HG02973 (cell line): ENCODE data around the gene NPR1.
"Not testable (repeated sequence)": the region's sequence is repeated elsewhere in the genome, so short reads cannot be mapped to it uniquely, and the experiment has no call there.

Source experiments
- ATAC-seq: cut with Tn5 transposase; IDR thresholded peaks from one replicate; pipeline ENCODE4 v1.9.1; 2021; ENCODE audit warnings: moderate library complexity; ENCODE audit not compliant: unreplicated experiment

Gene NPR1

GRCh38 chr1:153723687-153724086 is 45.2 kb downstream of the NPR1 start:
- no peak for ATAC-seq

GRCh38 chr1:153724634-153725033 is 46.1 kb downstream of the NPR1 start:
- not testable (repeated sequence) for ATAC-seq

GRCh38 chr1:153727463-153728304 is 49.2 kb downstream of the NPR1 start, which contains the start of gene INTS3:
Gene INTS3, plus strand, starts transcription at chr1:153728050. Its CDS starts 585 bp downstream, at chr1:153728635.
- peak; percentile 95 for ATAC-seq

DNA sequence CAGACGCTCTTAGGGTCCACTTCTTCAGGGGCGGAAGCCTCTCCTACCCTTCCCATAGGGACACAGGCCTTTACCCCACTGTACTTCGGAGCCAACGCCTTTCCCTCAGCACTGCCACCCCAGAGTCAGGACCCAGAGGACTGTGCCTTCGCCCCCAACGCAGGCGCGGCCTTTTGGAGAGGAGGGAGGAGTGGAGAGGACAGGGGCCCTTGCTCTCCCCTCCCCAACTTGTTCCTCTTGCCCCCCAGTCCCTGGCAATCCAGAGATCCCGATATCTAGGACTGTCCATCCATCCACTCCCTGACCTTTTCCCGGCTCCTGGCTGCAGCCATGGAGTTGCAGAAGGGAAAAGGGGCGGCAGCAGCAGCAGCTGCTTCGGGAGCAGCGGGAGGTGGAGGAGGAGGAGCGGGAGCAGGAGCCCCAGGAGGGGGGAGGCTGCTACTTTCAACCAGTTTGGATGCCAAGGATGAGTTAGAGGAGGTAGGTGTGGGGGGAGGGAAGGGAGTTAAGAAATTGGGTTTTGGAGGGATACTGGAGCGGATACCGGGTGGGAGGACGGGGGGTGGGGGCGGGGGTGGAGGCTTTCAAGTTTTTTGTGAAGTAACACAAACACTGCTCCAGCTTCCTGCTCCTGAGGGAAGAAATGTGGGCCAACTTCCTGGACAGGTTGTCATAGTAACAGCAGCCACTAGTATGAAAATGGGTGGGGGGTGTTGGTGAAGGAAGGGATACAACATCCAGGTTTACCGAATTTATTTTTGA is 50.0 kb downstream of the NPR1 start:
- ATAC-seq, result no peak

- no peak for ATAC-seq
Measured at GRCh38 chr1:153730468-153730988, 52.0 kb downstream of the NPR1 start.

DNA sequence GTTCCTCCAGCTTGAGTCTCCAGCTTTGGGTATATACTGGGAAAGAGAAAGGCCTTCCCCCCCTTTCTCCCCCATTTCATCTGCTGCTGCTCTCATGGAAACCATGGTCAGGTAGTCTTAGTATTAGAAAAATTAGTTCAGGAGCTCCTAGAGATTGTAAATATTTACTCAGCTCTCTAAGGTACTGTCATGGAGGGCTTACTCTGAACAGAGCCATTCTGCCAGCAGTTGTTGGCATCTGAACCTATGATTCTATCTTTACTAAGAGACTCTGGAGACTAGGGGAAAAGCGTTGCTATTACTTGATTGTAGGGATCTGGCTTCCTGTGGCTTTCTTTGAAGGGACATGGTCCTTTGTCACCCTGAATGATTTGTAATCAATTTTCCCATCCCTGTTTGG is 55.5 kb downstream of the NPR1 start:
- no peak for ATAC-seq

- no peak for ATAC-seq
Measured at GRCh38 chr1:153734396-153735089, 56.1 kb downstream of the NPR1 start.

DNA sequence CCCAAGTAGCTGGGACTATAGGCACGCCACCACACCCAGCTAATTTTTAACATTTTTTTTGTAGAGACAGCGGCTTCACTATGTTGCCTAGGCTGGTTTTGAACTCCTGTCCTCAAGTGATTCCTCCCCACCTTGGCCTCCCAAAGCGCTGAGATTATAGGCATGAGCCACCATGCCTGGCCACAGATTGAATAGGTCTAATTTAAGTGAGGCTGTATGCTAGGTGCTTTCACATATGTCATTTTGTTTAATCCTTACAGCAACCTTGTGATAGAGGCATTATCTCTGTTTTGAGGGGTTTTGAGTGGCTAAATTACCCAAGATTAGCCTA is 56.6 kb downstream of the NPR1 start:
- no peak for ATAC-seq

- no peak for ATAC-seq
Measured at GRCh38 chr1:153741986-153742385, 63.5 kb downstream of the NPR1 start.

DNA sequence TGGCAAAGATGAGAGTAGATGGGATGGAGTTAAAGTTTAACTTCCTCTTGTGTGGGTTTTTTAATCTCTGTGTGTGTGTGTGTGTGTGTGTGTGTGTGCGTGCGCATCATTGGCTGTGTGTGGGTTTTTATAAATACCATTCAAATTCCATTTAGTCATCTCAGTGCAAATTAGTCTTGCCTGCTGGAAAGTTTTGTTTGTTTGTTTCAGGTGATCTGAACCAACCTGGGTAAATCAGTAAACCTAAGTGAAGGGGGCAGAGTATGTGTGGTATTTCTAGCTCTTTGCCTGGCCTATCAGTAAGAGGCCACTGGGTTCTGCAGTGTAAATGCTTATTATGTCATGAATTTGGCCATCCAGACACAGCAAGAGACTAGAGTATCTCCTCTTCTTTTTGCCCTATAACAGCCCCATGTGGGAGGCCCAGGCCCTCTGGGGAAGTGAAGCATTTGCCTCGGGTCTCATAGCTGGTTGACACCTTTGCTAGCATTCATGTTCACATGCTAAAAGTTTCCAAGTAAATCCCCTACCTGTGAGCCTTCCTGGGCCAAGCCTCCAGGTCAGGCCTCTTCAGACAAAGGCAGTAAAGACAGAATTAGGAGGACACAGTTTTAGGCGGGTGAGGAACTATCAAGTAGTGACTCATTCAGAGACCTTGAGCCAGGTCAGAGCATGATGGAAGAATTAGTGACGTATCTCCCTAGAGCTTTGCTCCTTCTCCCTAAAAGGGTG is 64.1 kb downstream of the NPR1 start:
- ATAC-seq, result peak; percentile 50
